Motor neuron (in vitro differentiated cells): Measurements from ENCODE around the gene MIEF2. TPM values are rescaled to one million over a fixed set of nuclear protein-coding genes. Genes with fewer than 3 reads are reported as not detected.
A peak's percentile ranks its signal among the peaks of the same experiment; 100 is the strongest.
"Not testable (repeated sequence)": the region's sequence is repeated elsewhere in the genome, so short reads cannot be mapped to it uniquely, and the experiment has no call there.

Experiments
- ATAC-seq, 8 experiments: fragments of 200-7000 bp; cut with Tn5 transposase; replicated peaks in 6 of 8; 2 replicates each; pipeline ENCODE4 v1.8.0; 2021; ENCODE audit warnings: mild to moderate bottlenecking in 8 of 8, moderate library complexity in 8 of 8
- H3K27ac ChIP-seq, 2 donors: fragments of 250-450 bp; sonication (Bioruptor Pico); 2 replicates each; pipeline ENCODE4 v1.9.0; 2021; ENCODE audit warnings: antibody characterized with exemption in 2 of 2, mild to moderate bottlenecking in 2 of 2, moderate library complexity in 1 of 2
- H3K4me1 ChIP-seq, 2 donors: fragments of 250-450 bp; sonication (Bioruptor Pico); replicated peaks in 1 of 2; 2 replicates each; pipeline ENCODE4 v1.6.1; 2021; ENCODE audit warnings: antibody characterized with exemption in 2 of 2, mild to moderate bottlenecking in 2 of 2, moderate library complexity in 1 of 2
- H3K4me3 ChIP-seq, 5 donors: fragments of 250-450 bp; sonication (Bioruptor Pico); 2 replicates each; pipeline ENCODE4 v1.9.0; 2021; ENCODE audit warnings: antibody characterized with exemption in 5 of 5, mild to moderate bottlenecking in 5 of 5, moderate library complexity in 4 of 5
- WGBS, 10 experiments: fragments of 450-650 bp; shearing (Covaris generic); methylation state at CpG; one replicate each; pipeline ENCODE4 v1.0.0; 2022; 5-methylcytosine and 5-hydroxymethylcytosine counted together
- in situ Hi-C, 9 experiments: fragments of 400-800 bp; cut with MboI; loops; one replicate each; pipeline ENCODE4 v1.15.0; 2021; ENCODE audit warnings: low sequenced_read_pairs in 9 of 9, low pct_unique_long_range_greater_than_20kb in 2 of 9; ENCODE audit not compliant: unreplicated experiment in 9 of 9
- total RNA-seq, 8 experiments: library from RNA; unstranded; fragments of 300-600 nt; gene quantifications; 2 replicates each; pipeline versions ENCODE4 v1.2.3 to v1.2.4, GENCODE V29; 2022

The MIEF2 gene
- 10 to 100 TPM in 5 of 8 experiments, 1 to 10 TPM in 3; 5.9 to 19.1 (median 13.0) TPM for total RNA-seq

- Histone ChIP-seq H3K4me1 (peaks cover 18 to 22% of the 10 kb centered on the region in 2 donors), H3K27ac (peak within 1 kb of the TSS; percentile 68 to 82), H3K4me3 (peak within 1 kb of the TSS; percentile 74 to 98 (median 88))
- in situ Hi-C loops = no loop called here
- ATAC-seq = peak; percentile 71 to 89 (median 84)
- 0 to 2% (median 0%) methylated on average over 1 to 14 of the region's 72 CpGs; no CpG with 5 or more reads in 4 of the 10 experiments for WGBS, 10 experiments
Observed at GRCh38 chr17:18260332-18261145, at the start of gene MIEF2. Gene MIEF2 (plus strand): TSS chr17:18260662. CDS start chr17:18262721, 2,059 bp downstream.

GRCh38 chr17:18213666-18214270 is 46.7 kb upstream of the MIEF2 start:
- in situ Hi-C loops = no loop called here
- no peak overlapping the region for H3K27ac ChIP-seq
- peaks cover 3 to 4% of the 10 kb centered on the region in 2 donors for H3K4me1 ChIP-seq

GRCh38 chr17:18216906-18217305 is 43.6 kb upstream of the MIEF2 start:
- ATAC-seq, H3K27ac ChIP-seq, H3K4me3 ChIP-seq, in situ Hi-C loops, H3K4me1 ChIP-seq: not testable (repeated sequence)
- WGBS, 10 experiments = 37 to 85% (median 72%) methylated on average over 1 to 11 of the region's 11 CpGs

More at GRCh38 chr17:18213666-18214270, 46.7 kb upstream of the MIEF2 start:
- no peak overlapping the region for H3K4me3 ChIP-seq
- 0 to 77% (median 50%) methylated on average over 1 to 4 of the region's 7 CpGs; no CpG with 5 or more reads in 1 of the 10 experiments for WGBS, 10 experiments
- ATAC-seq = peak in 5 of 8 experiments; percentile 61 to 70 (median 67)

GRCh38 chr17:18217412-18218015 is 42.9 kb upstream of the MIEF2 start:
- in situ Hi-C loops = no loop called here
- Histone ChIP-seq H3K4me1 (peaks cover 3 to 4% of the 10 kb centered on the region in 2 donors), H3K4me3 (no peak overlapping the region), H3K27ac (no peak overlapping the region)
- WGBS, 10 experiments = 0% methylated on average over 1 of the region's 6 CpGs; no CpG with 5 or more reads in 8 of the 10 experiments
- ATAC-seq = peak; percentile 79 to 98 (median 87)

GRCh38 chr17:18218756-18219415 is 41.6 kb upstream of the MIEF2 start:
- Histone ChIP-seq H3K4me3 (no peak overlapping the region), H3K4me1 (peaks cover 3 to 4% of the 10 kb centered on the region in 2 donors), H3K27ac (no peak overlapping the region)
- WGBS, 10 experiments = 0 to 100% (median 80%) methylated on average over 1 to 3 of the region's 4 CpGs; no CpG with 5 or more reads in 1 of the 10 experiments
- ATAC-seq = peak in 3 of 8 experiments; percentile 4 to 69 (median 53)
- in situ Hi-C loops = no loop called here

GRCh38 chr17:18224053-18224386 is 36.4 kb upstream of the MIEF2 start:
- WGBS, 10 experiments = 74 to 100% (median 80%) methylated on average over 1 to 4 of the region's 4 CpGs; no CpG with 5 or more reads in 6 of the 10 experiments
- peaks cover 20 to 31% of the 10 kb centered on the region in 2 donors for H3K4me1 ChIP-seq
- no peak overlapping the region for H3K4me3 ChIP-seq
- H3K27ac ChIP-seq = peak overlapping the region in 1 of 2 donors; percentile 77
- in situ Hi-C loops = no loop called here
- ATAC-seq = no peak

GRCh38 chr17:18224387-18225120 is 35.9 kb upstream of the MIEF2 start:
- H3K27ac ChIP-seq = peak overlapping the region; percentile 7 to 77
- 0 to 42% (median 24%) methylated on average over 2 to 6 of the region's 23 CpGs; no CpG with 5 or more reads in 3 of the 10 experiments for WGBS, 10 experiments
- H3K4me1 ChIP-seq = peaks cover 20 to 36% of the 10 kb centered on the region in 2 donors
- ATAC-seq = peak in 6 of 8 experiments; percentile 1 to 26 (median 12)
- in situ Hi-C loops = no loop called here
- peak overlapping the region; percentile 38 to 100 (median 76) for H3K4me3 ChIP-seq

- WGBS, 10 experiments = 0 to 3% (median 0%) methylated on average over 1 to 6 of the region's 60 CpGs; no CpG with 5 or more reads in 6 of the 10 experiments
- Histone ChIP-seq H3K27ac (peak within 1 kb of the TSS; percentile 28 to 85), H3K4me3 (peak within 1 kb of the TSS; percentile 51 to 100 (median 76)), H3K4me1 (peaks cover 24 to 43% of the 10 kb centered on the region in 2 donors)
- in situ Hi-C loops = no loop called here
- ATAC-seq = peak; percentile 80 to 96 (median 92)
Observed at GRCh38 chr17:18225121-18225641, 35.3 kb upstream of the MIEF2 start, which contains the start of gene LLGL1. Gene LLGL1 (plus strand): TSS chr17:18225635. CDS start chr17:18225683, 48 bp downstream.

- in situ Hi-C loops = no loop called here
- Histone ChIP-seq H3K27ac (peak overlapping the region; percentile 28 to 85), H3K4me1 (peaks cover 30 to 49% of the 10 kb centered on the region in 2 donors), H3K4me3 (peak overlapping the region; percentile 51 to 100 (median 76))
- peak; percentile 7 to 64 (median 52) for ATAC-seq
- 0 to 3% (median 2%) methylated on average over 2 to 6 of the region's 57 CpGs; no CpG with 5 or more reads in 6 of the 10 experiments for WGBS, 10 experiments
Observed at GRCh38 chr17:18225642-18226283, 34.7 kb upstream of the MIEF2 start.

GRCh38 chr17:18226284-18226945 is 34.0 kb upstream of the MIEF2 start:
- WGBS, 10 experiments = 0 to 100% (median 12%) methylated on average over 1 to 10 of the region's 16 CpGs; no CpG with 5 or more reads in 4 of the 10 experiments
- in situ Hi-C loops = no loop called here
- ATAC-seq = peak in 3 of 8 experiments; percentile 1 to 8 (median 3)
- Histone ChIP-seq H3K4me1 (peaks cover 34 to 55% of the 10 kb centered on the region in 2 donors), H3K27ac (peak overlapping the region; percentile 28 to 85), H3K4me3 (peak overlapping the region; percentile 51 to 100 (median 76))

GRCh38 chr17:18227635-18228034 is 32.8 kb upstream of the MIEF2 start:
- WGBS, 10 experiments = 80 to 100% (median 95%) methylated on average over 1 to 4 of the region's 5 CpGs; no CpG with 5 or more reads in 3 of the 10 experiments
- no peak overlapping the region for H3K27ac ChIP-seq
- ATAC-seq = no peak
- H3K4me3 ChIP-seq = no peak overlapping the region
- peaks cover 39 to 65% of the 10 kb centered on the region in 2 donors for H3K4me1 ChIP-seq
- in situ Hi-C loops = no loop called here
